Measurements from ENCODE around the gene RCCD1. TPM values are rescaled to one million over a fixed set of nuclear protein-coding genes. Genes with fewer than 3 reads are reported as not detected.

The RCCD1 gene
- total RNA-seq, 1 experiment from 2014 or later, result 22.8 TPM

- H3K27me3 ChIP-seq (ENCODE audit: insufficient read depth, low read length), result no peaks in the 10 kb centered on the region
- no peak overlapping the region for H2BK120ac ChIP-seq (ENCODE audit: low read depth, low read length, poor library complexity, severe bottlenecking)
- H3T11ph ChIP-seq (ENCODE audit: low read length), result no peak overlapping the region
- no peak overlapping the region for H2AK5ac ChIP-seq (ENCODE audit: insufficient read length, low read length)
- Mint-ChIP-seq H3K4me1 (no peaks in the 10 kb centered on the region; a peak in 1 of 4 replicates), H3K4me3 (no peak overlapping the region), H3K27me3 (ENCODE audit: low read depth) (no peaks in the 10 kb centered on the region), H3K9me3 (no peaks in the 10 kb centered on the region), H3K27ac (no peak overlapping the region; a peak in 1 of 7 replicates), H3K36me3 (ENCODE audit: insufficient read depth in 1 of 3, low read depth in 3 of 3) (peaks cover 16 to 71% (median 55%) of the 10 kb centered on the region in 3 experiments; a peak in 6 of 7 replicates)
- H3K14ac ChIP-seq (ENCODE audit: insufficient read depth, low read length), result no peak overlapping the region
- H3K4ac ChIP-seq (ENCODE audit: low read depth, low read length), result no peak overlapping the region
- no peaks in the 10 kb centered on the region for H4K20me1 ChIP-seq (ENCODE audit: control insufficient read depth, insufficient read depth, insufficient read length)
- H3K4me2 ChIP-seq (ENCODE audit: insufficient read depth, insufficient read length, low read length), result no peak overlapping the region
- TF ChIP-seq CTCF (conservative IDR thresholded peaks at IDR 0.05), result no peak
- H3K9ac ChIP-seq (ENCODE audit: extremely low read depth, insufficient read length, low read length), result no peak overlapping the region
- no peaks in the 10 kb centered on the region for H3K4me1 ChIP-seq (ENCODE audit: insufficient read depth, low read length)
- no peaks in the 10 kb centered on the region for H3K9me3 ChIP-seq (ENCODE audit: control insufficient read depth, low read depth, low read length)
- H4K8ac ChIP-seq (replicated peaks; ENCODE audit: insufficient read length, low read depth, low read length), result no peak overlapping the region
- WGBS (ENCODE audit: extremely low coverage, insufficient read length, low lambda C conversion rate), result no CpG with 5 or more reads among the region's 3 CpGs
- H2BK20ac ChIP-seq (ENCODE audit: low read depth, low read length, poor library complexity, severe bottlenecking), result no peak overlapping the region
- H3K18ac ChIP-seq (ENCODE audit: insufficient read length, low read depth, low read length), result no peak overlapping the region
- no peak overlapping the region for H3K23ac ChIP-seq (ENCODE audit: insufficient read length, low read depth, low read length)
- H2AFZ ChIP-seq (ENCODE audit: low read length), result no peak overlapping the region
- H4K91ac ChIP-seq (ENCODE audit: insufficient read length, low read depth, low read length), result no peak overlapping the region
- H2BK5ac ChIP-seq (ENCODE audit: insufficient read length, low read length), result no peak overlapping the region
- no peak overlapping the region for H4K5ac ChIP-seq (ENCODE audit: insufficient read length, low read depth, low read length)
- no peaks in the 10 kb centered on the region for H3K23me2 ChIP-seq (ENCODE audit: insufficient read length, low read depth, low read length, poor library complexity, severe bottlenecking)
- H2BK15ac ChIP-seq (ENCODE audit: low read depth, low read length), result no peak overlapping the region
- no peak overlapping the region for H3K56ac ChIP-seq (ENCODE audit: insufficient read length, low read depth, low read length)
- H3K79me1 ChIP-seq (ENCODE audit: insufficient read depth, low read depth, low read length, poor library complexity, severe bottlenecking), result no peaks in the 10 kb centered on the region
- H3K27ac ChIP-seq (ENCODE audit: insufficient read length, low read depth, low read length), result no peak overlapping the region
- no peaks in the 10 kb centered on the region for H3K79me2 ChIP-seq (ENCODE audit: insufficient read depth, low read length)
- no peak overlapping the region for H2BK12ac ChIP-seq (ENCODE audit: insufficient read length, low read depth, low read length)
- DNase-seq, result no peak
Measured at GRCh38 chr15:91001209-91001608, 46.5 kb downstream of the RCCD1 start.

Data from H9 (cell line).